HCT116 (cell line): ENCODE results near the gene MMP24. TPM values are rescaled to one million over a fixed set of nuclear protein-coding genes. Genes with fewer than 3 reads are reported as not detected.

Experiments
- ATAC-seq: fragments of 200-7000 bp; cut with Tn5 transposase; 2 replicates; pipeline ENCODE4 v1.9.1; 2020; ENCODE audit warnings: mild to moderate bottlenecking, moderate library complexity
- BruUV-seq: library from RNA; stranded (reverse); fragments of 400-500 nt; replicated peaks from 2 replicates; lab custom pipeline; 2021; lab: Mats Ljungman, UMichigan
- CTCF ChIA-PET: fragments of 300-600 bp; sonication (Branson Sonifier 250); formaldehyde crosslinking; loops from one replicate; lab custom pipeline; 2021; ENCODE audit warnings: antibody characterized with exemption; lab: Charles Lee
- POLR2A ChIA-PET: fragments of 300-600, 350-600 bp; sonication (Branson Sonifier 250); formaldehyde crosslinking; loops from one replicate; lab custom pipeline; 2021; ENCODE audit warnings: antibody characterized with exemption; lab: Charles Lee
- RAD21 ChIA-PET, 2 experiments: fragments of 300-600 bp; sonication (Branson Sonifier 250); formaldehyde crosslinking; loops; one replicate each; lab custom pipeline; 2023; ENCODE audit warnings: low total read pairs in 2 of 2; ENCODE audit not compliant: uncharacterized antibody in 2 of 2, unreplicated experiment in 2 of 2, low non-redundant PET in 1 of 2; lab: Charles Lee
- DNase-seq: peaks from one replicate; pipeline ENCODE4 v3.0.0-alpha.2; 2010; ENCODE audit warnings: low read depth, low spot score
- H2AFZ ChIP-seq: fragments of 200-600 bp; shearing (Covaris generic), sonication (generic); 2 replicates; pipeline ENCODE4 v1.6.1; 2017; ENCODE audit warnings: low read depth, mixed run types, mixed read lengths, antibody characterized with exemption, low read length; ENCODE audit not compliant: poor library complexity, severe bottlenecking
- H3K27ac ChIP-seq: 2 replicates; pipeline ENCODE4 v1.5.1; 2012; ENCODE audit warnings: low read depth, low read length
- H3K27me3 ChIP-seq: fragments of 200-600 bp; sonication (generic); 2 replicates; pipeline ENCODE4 v1.6.1; 2016; ENCODE audit warnings: mixed run types, low read length, mixed read lengths; ENCODE audit not compliant: insufficient read depth
- H3K36me3 ChIP-seq, 2 experiments: fragments of 200-500 bp in 1 of 2; fragments of 200-600 bp in 1 of 2; sonication (Bioruptor generic) in 1 of 2; sonication (generic) in 1 of 2; 2 replicates each; pipeline versions ENCODE4 v1.5.1 to v1.6.1; 2014 to 2016; ENCODE audit warnings: low read length in 2 of 2, inconsistent platforms in 1 of 2, mixed read lengths in 1 of 2, mixed run types in 1 of 2; ENCODE audit not compliant: insufficient read depth in 2 of 2, control insufficient read depth in 1 of 2
- H3K4me1 ChIP-seq, 2 experiments: fragments of 200-600 bp in 1 of 2; sonication (generic) in 1 of 2; 2 replicates each; pipeline versions ENCODE4 v1.5.1 to v1.6.1; 2012 to 2017; ENCODE audit warnings: low read length in 2 of 2, inconsistent platforms in 1 of 2, mild to moderate bottlenecking in 1 of 2, mixed read lengths in 1 of 2, mixed run types in 1 of 2, moderate library complexity in 1 of 2; ENCODE audit not compliant: insufficient read depth in 2 of 2, control insufficient read depth in 1 of 2
- H3K4me2 ChIP-seq: fragments of 200-600 bp; sonication (generic); 2 replicates; pipeline ENCODE4 v1.6.1; 2017; ENCODE audit warnings: mixed run types, low read length, mixed read lengths
- H3K4me3 ChIP-seq, 2 experiments: fragments of 200-600 bp in 1 of 2; sonication (generic) in 1 of 2; replicated peaks in 1 of 2; 2 replicates each; pipeline ENCODE4 v1.5.1; 2011 to 2016; ENCODE audit warnings: low read length in 2 of 2, control low read depth in 1 of 2, low read depth in 1 of 2, mild to moderate bottlenecking in 1 of 2, mixed read lengths in 1 of 2, mixed run types in 1 of 2
- H3K79me2 ChIP-seq: fragments of 200-600 bp; sonication (generic); 2 replicates; pipeline ENCODE4 v1.6.1; 2017; ENCODE audit warnings: mild to moderate bottlenecking, mixed run types, low read length, moderate library complexity, mixed read lengths; ENCODE audit not compliant: insufficient read depth
- H3K9ac ChIP-seq: fragments of 200-600 bp; sonication (generic); 2 replicates; pipeline ENCODE4 v1.6.1; 2016; ENCODE audit warnings: low read length, mixed read lengths
- H3K9me2 ChIP-seq: fragments of 200-600 bp; sonication (generic), shearing (Covaris generic); 2 replicates; pipeline ENCODE4 v1.6.1; 2017; ENCODE audit warnings: mixed run types, mild to moderate bottlenecking, moderate library complexity; ENCODE audit not compliant: insufficient read depth
- H3K9me3 ChIP-seq, 2 experiments: fragments of 200-500 bp in 1 of 2; fragments of 200-600 bp in 1 of 2; sonication (Bioruptor generic) in 1 of 2; sonication (generic) in 1 of 2; 2 replicates each; pipeline ENCODE4 v1.6.1; 2014 to 2017; ENCODE audit warnings: low read length in 2 of 2, mixed read lengths in 2 of 2, inconsistent platforms in 1 of 2, low read depth in 1 of 2, mild to moderate bottlenecking in 1 of 2, mixed run types in 1 of 2, moderate library complexity in 1 of 2; ENCODE audit not compliant: control insufficient read depth in 1 of 2, insufficient read depth in 1 of 2
- H4K20me1 ChIP-seq: fragments of 200-600 bp; sonication (generic), shearing (Covaris generic); 2 replicates; pipeline ENCODE4 v1.6.1; 2017; ENCODE audit warnings: mixed run types, mild to moderate bottlenecking, moderate library complexity; ENCODE audit not compliant: insufficient read depth
- RAD21 ChIP-seq: IDR thresholded peaks from 2 replicates; pipeline ENCODE4 v1.6.1; 2012; ENCODE audit warnings: low read depth, mild to moderate bottlenecking
- TCF7L2 ChIP-seq: IDR thresholded peaks from 2 replicates; pipeline ENCODE4 v1.7.0; 2011; ENCODE audit warnings: borderline replicate concordance, inconsistent platforms; ENCODE audit not compliant: insufficient read depth, insufficient read length; ENCODE audit errors: extremely low read depth
- intact Hi-C: fragments of 100-400 bp; cut with micrococcal nuclease; formaldehyde crosslinking; loops from 2 replicates; pipeline ENCODE4 v1.10.0; 2022
- total RNA-seq: library from RNA; stranded (reverse); gene quantifications from one replicate; pipeline ENCODE4 v1.2.1, GENCODE V29; 2021; ENCODE audit not compliant: unreplicated experiment
- TF ChIP-seq, protein P1 (sequence below), 3 experiments: fragments of 200-600 bp in 1 of 3; sonication (generic) in 1 of 3; IDR thresholded peaks in 2 of 3; conservative IDR thresholded peaks in 1 of 3; 2 replicates each; pipeline ENCODE4 v1.5.1; 2012 to 2017; ENCODE audit warnings: low read depth in 2 of 3, low read length in 2 of 3, antibody characterized with exemption in 1 of 3, borderline replicate concordance in 1 of 3, control low read depth in 1 of 3, mild to moderate bottlenecking in 1 of 3, mixed read lengths in 1 of 3, mixed run types in 1 of 3, moderate library complexity in 1 of 3; ENCODE audit not compliant: insufficient read depth in 1 of 3
- TF ChIP-seq, protein P2 (sequence below): IDR thresholded peaks from 2 replicates; pipeline ENCODE4 v1.6.1; 2012; ENCODE audit warnings: low read depth

MMP24 gene
- total RNA-seq, 1 experiment from 2014 or later = not detected

- intact Hi-C loops = loop anchor here (1.0 to 2.0 kb wide), 3 partner anchors 63 to 373 kb away; no protein-coding TSS in a partner anchor
- H3K4me3 ChIP-seq = no peak overlapping the region
- ChIA-PET CTCF (interaction anchor here (1.6 to 1.8 kb wide), 3 partner anchors 62 to 334 kb away, joined by 7 to 29 read pairs (median 24); partner anchors contain the start of gene EDEM2), POLR2A (no interaction called here), RAD21 (interaction anchor here in 1 of 2 experiments (1.3 to 1.6 kb wide), 2 partner anchors 63 to 112 kb away, joined by 3 to 5 read pairs; no protein-coding TSS in a partner anchor)
- H4K20me1 ChIP-seq = no peaks in the 10 kb centered on the region
- H3K79me2 ChIP-seq = no peaks in the 10 kb centered on the region
- peak overlapping the region; percentile 8; the same call in 1 of the 2 replicates for H3K27ac ChIP-seq
- no peaks in the 10 kb centered on the region for H3K9me3 ChIP-seq
- DNase-seq (peak; percentile 64), ATAC-seq (peak; percentile 98)
- no peaks in the 10 kb centered on the region for H3K9me2 ChIP-seq
- H3K4me2 ChIP-seq = peak overlapping the region; percentile 24; the same call in 1 of the 2 replicates
- no peak overlapping the region for H3K9ac ChIP-seq
- TF ChIP-seq TCF7L2 (no peak), RAD21 (peak; percentile 98)
- TF ChIP-seq, protein P1, sequence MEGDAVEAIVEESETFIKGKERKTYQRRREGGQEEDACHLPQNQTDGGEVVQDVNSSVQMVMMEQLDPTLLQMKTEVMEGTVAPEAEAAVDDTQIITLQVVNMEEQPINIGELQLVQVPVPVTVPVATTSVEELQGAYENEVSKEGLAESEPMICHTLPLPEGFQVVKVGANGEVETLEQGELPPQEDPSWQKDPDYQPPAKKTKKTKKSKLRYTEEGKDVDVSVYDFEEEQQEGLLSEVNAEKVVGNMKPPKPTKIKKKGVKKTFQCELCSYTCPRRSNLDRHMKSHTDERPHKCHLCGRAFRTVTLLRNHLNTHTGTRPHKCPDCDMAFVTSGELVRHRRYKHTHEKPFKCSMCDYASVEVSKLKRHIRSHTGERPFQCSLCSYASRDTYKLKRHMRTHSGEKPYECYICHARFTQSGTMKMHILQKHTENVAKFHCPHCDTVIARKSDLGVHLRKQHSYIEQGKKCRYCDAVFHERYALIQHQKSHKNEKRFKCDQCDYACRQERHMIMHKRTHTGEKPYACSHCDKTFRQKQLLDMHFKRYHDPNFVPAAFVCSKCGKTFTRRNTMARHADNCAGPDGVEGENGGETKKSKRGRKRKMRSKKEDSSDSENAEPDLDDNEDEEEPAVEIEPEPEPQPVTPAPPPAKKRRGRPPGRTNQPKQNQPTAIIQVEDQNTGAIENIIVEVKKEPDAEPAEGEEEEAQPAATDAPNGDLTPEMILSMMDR (IDR thresholded peaks at IDR 0.05 in 2 of 3, conservative IDR thresholded peaks at IDR 0.05 in 1 of 3; ENCODE audit: borderline replicate concordance in 1 of 3, insufficient read depth in 1 of 3, low read depth in 2 of 3, low read length in 2 of 3) = peak; percentile 74 to 92 (median 84)
- TF ChIP-seq, protein P2, sequence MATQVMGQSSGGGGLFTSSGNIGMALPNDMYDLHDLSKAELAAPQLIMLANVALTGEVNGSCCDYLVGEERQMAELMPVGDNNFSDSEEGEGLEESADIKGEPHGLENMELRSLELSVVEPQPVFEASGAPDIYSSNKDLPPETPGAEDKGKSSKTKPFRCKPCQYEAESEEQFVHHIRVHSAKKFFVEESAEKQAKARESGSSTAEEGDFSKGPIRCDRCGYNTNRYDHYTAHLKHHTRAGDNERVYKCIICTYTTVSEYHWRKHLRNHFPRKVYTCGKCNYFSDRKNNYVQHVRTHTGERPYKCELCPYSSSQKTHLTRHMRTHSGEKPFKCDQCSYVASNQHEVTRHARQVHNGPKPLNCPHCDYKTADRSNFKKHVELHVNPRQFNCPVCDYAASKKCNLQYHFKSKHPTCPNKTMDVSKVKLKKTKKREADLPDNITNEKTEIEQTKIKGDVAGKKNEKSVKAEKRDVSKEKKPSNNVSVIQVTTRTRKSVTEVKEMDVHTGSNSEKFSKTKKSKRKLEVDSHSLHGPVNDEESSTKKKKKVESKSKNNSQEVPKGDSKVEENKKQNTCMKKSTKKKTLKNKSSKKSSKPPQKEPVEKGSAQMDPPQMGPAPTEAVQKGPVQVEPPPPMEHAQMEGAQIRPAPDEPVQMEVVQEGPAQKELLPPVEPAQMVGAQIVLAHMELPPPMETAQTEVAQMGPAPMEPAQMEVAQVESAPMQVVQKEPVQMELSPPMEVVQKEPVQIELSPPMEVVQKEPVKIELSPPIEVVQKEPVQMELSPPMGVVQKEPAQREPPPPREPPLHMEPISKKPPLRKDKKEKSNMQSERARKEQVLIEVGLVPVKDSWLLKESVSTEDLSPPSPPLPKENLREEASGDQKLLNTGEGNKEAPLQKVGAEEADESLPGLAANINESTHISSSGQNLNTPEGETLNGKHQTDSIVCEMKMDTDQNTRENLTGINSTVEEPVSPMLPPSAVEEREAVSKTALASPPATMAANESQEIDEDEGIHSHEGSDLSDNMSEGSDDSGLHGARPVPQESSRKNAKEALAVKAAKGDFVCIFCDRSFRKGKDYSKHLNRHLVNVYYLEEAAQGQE = no peak
- no peaks in the 10 kb centered on the region for H3K27me3 ChIP-seq
- no TSS peak for BruUV-seq
- H2AFZ ChIP-seq = no peak overlapping the region
- H3K4me1 ChIP-seq = peaks cover 0 to 9% of the 10 kb centered on the region in 2 experiments; a peak in 2 of 4 replicates
- no peaks in the 10 kb centered on the region for H3K36me3 ChIP-seq
Measured at GRCh38 chr20:35207950-35208611, 18.4 kb upstream of the MMP24 start.
